HG03342 (cell line): ENCODE measurements around the gene DGCR2.
"Not testable (repeated sequence)": the region's sequence is repeated elsewhere in the genome, so short reads cannot be mapped to it uniquely, and the experiment has no call there.

Experiments
- ATAC-seq: cut with Tn5 transposase; IDR thresholded peaks from one replicate; pipeline ENCODE4 v1.9.1; 2021; ENCODE audit warnings: mild to moderate bottlenecking, moderate library complexity; ENCODE audit not compliant: unreplicated experiment

Gene DGCR2

GRCh38 chr22:19032898-19033567 lies 89.2 kb downstream of the DGCR2 start:
- ATAC-seq: not testable (repeated sequence)

GRCh38 chr22:19032156-19032785 lies 89.9 kb downstream of the DGCR2 start:
- ATAC-seq: not testable (repeated sequence)

GRCh38 chr22:19030889-19031252 lies 91.3 kb downstream of the DGCR2 start:
- not testable (repeated sequence) for ATAC-seq

GRCh38 chr22:19030226-19030888 lies 91.9 kb downstream of the DGCR2 start:
- not testable (repeated sequence) for ATAC-seq

GRCh38 chr22:19029113-19030103 lies 92.8 kb downstream of the DGCR2 start:
- not testable (repeated sequence) for ATAC-seq

GRCh38 chr22:19028060-19028455 lies 94.2 kb downstream of the DGCR2 start:
- ATAC-seq: not testable (repeated sequence)

GRCh38 chr22:19027371-19028059 lies 94.7 kb downstream of the DGCR2 start:
- not testable (repeated sequence) for ATAC-seq

GRCh38 chr22:19026080-19026479 lies 96.1 kb downstream of the DGCR2 start:
- ATAC-seq: not testable (repeated sequence)

GRCh38 chr22:19024956-19025489 lies 97.2 kb downstream of the DGCR2 start:
- not testable (repeated sequence) for ATAC-seq

- not testable (repeated sequence) for ATAC-seq
Measured at GRCh38 chr22:19023931-19024330, 98.3 kb downstream of the DGCR2 start.

- no peak for ATAC-seq
Measured at GRCh38 chr22:19022755-19023154, 99.5 kb downstream of the DGCR2 start.

- ATAC-seq: no peak
Measured at GRCh38 chr22:19019679-19020032, 102.6 kb downstream of the DGCR2 start.

- ATAC-seq: no peak
Measured at GRCh38 chr22:19019029-19019678, 103.1 kb downstream of the DGCR2 start.

GRCh38 chr22:19018256-19018655 lies 104.0 kb downstream of the DGCR2 start:
- no peak for ATAC-seq

- ATAC-seq: no peak
Measured at GRCh38 chr22:19016081-19016766, 106.0 kb downstream of the DGCR2 start.

GRCh38 chr22:19014886-19015285 lies 107.3 kb downstream of the DGCR2 start:
- ATAC-seq: no peak

GRCh38 chr22:19013881-19014598 lies 108.2 kb downstream of the DGCR2 start:
- ATAC-seq: not testable (repeated sequence)

GRCh38 chr22:19013411-19013810 lies 108.8 kb downstream of the DGCR2 start:
- not testable (repeated sequence) for ATAC-seq
